SKM-1 (cell line): ENCODE data around the gene JUP.

ENCODE experiments used
- DNase-seq: peaks from one replicate; lab custom pipeline; 2025; ENCODE audit not compliant: unreplicated experiment; lab: John Stamatoyannopoulos, UW

JUP gene

DNA sequence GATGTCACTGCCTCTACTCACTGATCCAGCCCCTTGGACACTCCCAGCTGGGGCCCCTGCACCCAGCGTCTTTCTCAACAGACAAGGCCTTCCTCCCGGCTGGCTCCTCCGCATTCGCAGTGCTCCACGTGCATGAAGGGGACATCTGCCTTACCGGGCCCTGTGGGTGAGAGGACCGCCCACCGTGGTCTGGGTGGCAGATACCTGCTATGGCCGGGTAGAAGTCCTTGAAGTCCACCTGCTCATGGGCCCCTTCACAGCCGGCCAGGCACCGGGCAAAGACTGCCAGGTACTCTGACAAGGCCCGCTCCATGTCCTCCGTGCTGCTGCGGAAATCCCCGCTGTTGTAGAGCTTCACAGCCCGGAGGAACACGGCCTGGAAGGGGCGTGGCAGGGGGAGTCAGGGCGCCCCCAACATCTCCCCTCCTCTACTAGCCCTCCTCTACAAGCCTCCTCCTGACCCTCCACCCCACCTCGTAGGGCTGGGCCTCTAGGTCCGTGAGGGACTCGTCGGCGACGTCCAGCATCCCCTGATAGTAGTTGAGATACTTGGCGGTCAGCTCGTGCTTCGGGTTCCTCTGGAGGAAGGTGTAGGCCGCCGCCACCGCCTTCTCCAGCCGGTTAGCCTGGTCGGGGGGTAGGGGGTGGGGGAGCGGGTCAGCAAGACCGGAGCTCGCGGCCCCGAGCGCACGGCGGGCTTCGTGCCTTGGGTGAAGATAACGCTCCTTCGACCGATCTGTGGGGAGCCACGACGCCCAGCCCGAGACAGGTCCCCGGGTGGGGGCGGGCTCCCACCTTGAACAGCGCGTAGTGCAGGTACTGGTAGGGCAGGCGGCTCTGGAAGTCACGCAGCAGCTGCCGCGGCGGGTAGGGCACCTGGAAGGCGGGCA lies 24.4 kb upstream of the JUP start:
- no peak for DNase-seq

- DNase-seq = no peak
Measured at GRCh38 chr17:41806685-41807445, 20.4 kb upstream of the JUP start.

- no peak for DNase-seq
Measured at GRCh38 chr17:41803049-41804020, 16.8 kb upstream of the JUP start.

GRCh38 chr17:41801374-41802271 lies 15.1 kb upstream of the JUP start:
- peak; percentile 48 for DNase-seq

GRCh38 chr17:41800601-41801373 lies 14.3 kb upstream of the JUP start:
- DNase-seq = no peak

DNA sequence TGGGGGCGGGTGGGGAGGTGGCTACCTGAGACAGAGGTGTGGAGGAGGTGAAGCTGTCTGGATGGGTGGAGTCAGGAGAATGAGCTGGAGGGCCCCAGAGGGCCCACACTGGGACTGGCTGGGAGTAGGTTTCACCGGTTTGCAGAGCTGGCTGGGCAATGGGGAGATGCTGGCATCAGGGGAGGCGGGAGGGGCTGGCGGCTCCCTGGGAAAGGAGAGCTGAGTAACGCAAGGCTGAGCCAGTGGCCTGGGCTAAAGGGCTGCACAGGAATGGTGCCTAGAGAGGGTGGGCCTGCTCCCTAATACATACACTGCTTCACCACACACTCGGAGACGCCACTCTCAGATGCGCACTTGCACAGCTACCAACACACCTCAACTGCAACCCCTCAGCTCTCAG lies 12.9 kb upstream of the JUP start:
- DNase-seq = no peak

DNA sequence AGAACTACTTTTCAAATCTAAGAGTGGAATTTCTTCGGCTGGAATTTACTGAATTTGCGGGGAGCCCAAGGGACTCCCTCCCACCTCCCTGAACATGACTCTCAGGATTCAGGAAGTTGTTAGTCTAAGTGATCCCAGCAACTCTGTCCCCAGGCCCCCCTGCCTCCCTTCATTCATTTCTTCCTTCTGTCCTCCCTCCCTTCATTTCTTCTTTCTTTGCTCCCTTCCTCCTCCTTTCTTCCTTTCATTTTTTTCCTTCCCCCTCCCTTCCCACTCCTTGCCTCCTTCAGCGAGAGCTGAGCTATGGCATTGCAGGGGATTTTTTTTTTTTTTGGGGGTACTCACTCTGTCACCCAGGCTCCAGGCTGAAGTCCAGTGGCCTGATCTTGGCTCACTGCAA lies 10.9 kb upstream of the JUP start:
- no peak for DNase-seq

- DNase-seq = no peak
Measured at GRCh38 chr17:41796121-41796895, 9.8 kb upstream of the JUP start.

GRCh38 chr17:41794540-41794975 lies 8.0 kb upstream of the JUP start:
- DNase-seq = no peak

- no peak for DNase-seq
Measured at GRCh38 chr17:41793784-41794539, 7.5 kb upstream of the JUP start.

DNA sequence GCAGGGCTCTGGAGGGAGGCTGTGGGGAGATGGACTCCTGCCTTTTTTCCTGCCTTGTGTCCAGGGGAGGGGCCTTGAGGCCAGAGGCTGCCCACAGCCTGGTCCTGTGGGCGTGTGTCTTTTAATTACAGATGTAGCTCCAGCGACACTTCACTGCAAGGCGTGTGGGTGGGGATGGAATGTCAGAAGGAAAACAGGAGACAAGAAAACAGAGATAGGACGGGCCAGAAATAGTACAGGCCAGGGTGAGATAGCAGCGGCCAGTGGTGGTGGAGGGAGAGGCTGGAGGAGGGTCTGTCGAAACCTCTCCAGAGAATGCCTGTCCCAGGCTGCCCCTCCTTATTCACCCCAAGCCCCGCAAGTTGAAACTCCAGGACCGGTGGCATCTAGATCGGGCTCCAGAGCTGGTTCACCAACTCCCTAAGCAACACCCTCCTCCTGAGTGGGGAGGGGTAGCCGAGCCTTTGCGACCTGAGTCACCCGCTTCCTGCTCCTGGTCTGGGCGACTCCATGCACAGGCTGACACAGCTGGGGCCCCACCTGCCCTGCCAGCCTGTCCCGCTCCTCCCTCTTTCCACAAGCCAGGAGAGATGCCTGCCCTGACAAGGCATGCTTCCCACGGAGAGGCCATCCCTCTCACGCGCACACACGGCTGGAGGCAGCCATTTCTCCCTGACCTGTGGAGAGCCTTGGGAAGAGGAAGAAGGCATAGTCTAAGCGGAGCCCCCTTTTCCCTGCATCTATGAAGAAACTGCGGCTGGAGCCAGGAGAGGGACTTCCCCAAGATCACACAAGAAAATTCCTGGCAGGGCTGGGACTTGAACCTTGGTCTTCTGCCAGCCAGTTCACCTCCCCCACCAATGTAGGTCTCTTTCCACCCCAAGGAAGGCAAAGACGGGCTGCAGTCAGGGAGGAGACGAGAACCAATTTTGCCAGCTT lies 6.6 kb upstream of the JUP start:
- DNase-seq = no peak

- no peak for DNase-seq
Measured at GRCh38 chr17:41787021-41787418, 509 bp upstream of the JUP start.

GRCh38 chr17:41785859-41786226 lies 668 bp downstream of the JUP start:
- no peak for DNase-seq

DNA sequence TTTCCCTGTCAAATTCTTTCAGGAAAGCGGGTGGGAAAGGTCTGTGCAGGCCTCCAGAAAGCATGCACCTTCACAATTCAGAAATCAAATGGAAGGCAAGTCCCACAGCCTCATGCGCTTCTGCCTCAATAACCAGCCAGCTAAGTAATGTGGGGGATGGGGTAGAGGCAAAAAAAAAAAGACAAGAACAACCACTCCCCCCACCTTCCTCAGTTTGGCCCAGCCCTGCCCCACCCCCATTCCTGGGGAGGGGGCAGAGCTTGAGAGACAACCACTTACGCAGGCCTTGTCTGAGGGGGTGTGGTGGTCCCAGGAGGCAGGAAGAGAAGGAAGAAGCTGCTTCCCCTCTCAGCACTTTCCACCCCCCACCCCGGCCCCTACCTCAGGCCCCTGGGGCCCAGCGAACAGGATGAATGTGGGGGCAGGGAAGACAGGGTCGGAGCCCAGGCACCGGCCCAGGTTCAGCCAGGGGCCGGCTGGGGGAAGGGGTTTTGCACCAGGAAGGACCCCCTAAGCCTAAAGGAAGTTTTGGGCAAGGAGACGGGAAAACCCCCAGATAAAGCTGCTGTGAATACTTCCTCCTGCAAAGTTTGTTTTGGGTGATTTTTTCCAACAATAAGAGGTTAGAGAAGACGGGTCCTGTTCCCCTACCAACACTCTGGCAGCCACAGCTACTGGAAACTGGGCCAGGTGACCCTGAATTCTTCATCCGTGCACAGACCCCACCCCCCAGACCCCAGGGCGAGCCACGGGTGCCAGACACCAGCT lies 1.2 kb downstream of the JUP start:
- DNase-seq = no peak

GRCh38 chr17:41784207-41784744 lies 2.2 kb downstream of the JUP start:
- no peak for DNase-seq

DNA sequence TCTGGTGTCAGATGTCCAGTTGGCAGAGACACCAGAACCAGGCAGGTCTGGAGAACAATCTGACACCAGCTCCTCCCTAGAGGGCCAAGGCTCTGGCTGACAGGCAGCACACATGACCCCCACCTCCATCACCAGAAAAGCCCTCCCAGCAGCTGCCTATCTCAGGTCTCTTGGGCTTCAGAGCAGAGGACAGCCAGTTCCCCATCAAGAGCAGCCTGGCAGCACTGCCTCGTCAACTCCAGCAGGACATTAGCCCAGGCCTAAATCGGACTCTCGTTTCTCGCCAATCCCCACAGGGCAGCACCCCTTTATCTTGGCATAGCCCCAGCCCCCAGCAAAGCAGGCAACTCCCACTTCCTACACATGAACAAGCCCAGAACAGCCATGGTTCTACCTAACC lies 4.4 kb downstream of the JUP start:
- DNase-seq = no peak
